Measurements from ENCODE around the gene SYNRG. TPM values are rescaled to one million over a fixed set of nuclear protein-coding genes. Genes with fewer than 3 reads are reported as not detected.

Gene SYNRG
- total and polyA plus RNA-seq, 2 of the 13 experiments (the other 11 are each of a cell fraction or from before 2014, with no cell fraction given), result 7.3 to 8.7 TPM

- peak in 1 of 2 experiments; percentile 40; a peak in 1 of 4 replicates for TF ChIP-seq POLR2A (IDR thresholded peaks at IDR 0.05; ENCODE audit: insufficient read depth in 1 of 2, low read depth in 2 of 2, low read length in 2 of 2)
- no peak for TF ChIP-seq KLF11 (CRISPR knock-in tag; IDR thresholded peaks at IDR 0.05)
- TF ChIP-seq TFDP1 (CRISPR knock-in tag; IDR thresholded peaks at IDR 0.05; ENCODE audit: borderline replicate concordance), result peak; percentile 48; the same call in 1 of the 2 replicates
- TF ChIP-seq ZC3H4 (CRISPR knock-in tag; IDR thresholded peaks at IDR 0.05; ENCODE audit: borderline replicate concordance), result peak; percentile 90; the same call in 1 of the 2 replicates
- TF ChIP-seq PCBP2 (optimal IDR thresholded peaks at IDR 0.05; ENCODE audit: low read depth, low read length, poor library complexity, severe bottlenecking), result no peak
- no peak for TF ChIP-seq ZNF83 (CRISPR knock-in tag; IDR thresholded peaks at IDR 0.05; ENCODE audit: borderline replicate concordance)
- TF ChIP-seq ZKSCAN1 (IDR thresholded peaks at IDR 0.05; ENCODE audit: low read length), result no peak
- no peak for TF ChIP-seq ZNF251 (CRISPR knock-in tag; IDR thresholded peaks at IDR 0.05)
- 0 out of 2 replicates have a peak, but pooled peaks have one; percentile 83 for TF ChIP-seq ZNF235 (CRISPR knock-in tag; IDR thresholded peaks at IDR 0.05; ENCODE audit: borderline replicate concordance)
- TF ChIP-seq AKAP8 (CRISPR knock-in tag; IDR thresholded peaks at IDR 0.05), result no peak
- no peak for TF ChIP-seq ELK4 (CRISPR knock-in tag; IDR thresholded peaks at IDR 0.05; ENCODE audit: borderline replicate concordance)
- no peak; the same call in 1 of the 2 replicates for TF ChIP-seq SATB2 (CRISPR knock-in tag; IDR thresholded peaks at IDR 0.05)
- 0 out of 2 replicates have a peak, but pooled peaks have one; percentile 4 for TF ChIP-seq ZNF646 (CRISPR knock-in tag; IDR thresholded peaks at IDR 0.05)
- TF ChIP-seq TGIF2 (CRISPR knock-in tag; IDR thresholded peaks at IDR 0.05), result peak; percentile 81; the same call in 1 of the 2 replicates
- no peak for TF ChIP-seq ZSCAN20 (CRISPR knock-in tag; IDR thresholded peaks at IDR 0.05; ENCODE audit: borderline replicate concordance)
- TF ChIP-seq BRD4 (CRISPR knock-in tag; IDR thresholded peaks at IDR 0.05), result peak; percentile 68; the same call in 1 of the 2 replicates
- 0 out of 2 replicates have a peak, but pooled peaks have one; percentile 19 for TF ChIP-seq MTERF4 (CRISPR knock-in tag; IDR thresholded peaks at IDR 0.05)
- no peak for TF ChIP-seq ZNF512 (CRISPR knock-in tag; IDR thresholded peaks at IDR 0.05)
These were observed 120.5 kb downstream of the SYNRG start (continued) for GRCh38 chr17:37488607-37489196.

Data from HepG2 (cell line).